NOMO-1 treated with DMSO at 0.1 percent for 48 hours (cell line): ENCODE data around the gene UNC5B.
A peak's percentile ranks its signal among the peaks of the same experiment; 100 is the strongest.

Source experiments
- DNase-seq: peaks from one replicate; lab custom pipeline; 2025; ENCODE audit not compliant: unreplicated experiment; lab: John Stamatoyannopoulos, UW

The UNC5B gene

GRCh38 chr10:71221586-71222202, 9.3 kb downstream of the UNC5B start:
- no peak for DNase-seq

- no peak for DNase-seq
Measured at GRCh38 chr10:71222601-71223346, 10.4 kb downstream of the UNC5B start.

DNA sequence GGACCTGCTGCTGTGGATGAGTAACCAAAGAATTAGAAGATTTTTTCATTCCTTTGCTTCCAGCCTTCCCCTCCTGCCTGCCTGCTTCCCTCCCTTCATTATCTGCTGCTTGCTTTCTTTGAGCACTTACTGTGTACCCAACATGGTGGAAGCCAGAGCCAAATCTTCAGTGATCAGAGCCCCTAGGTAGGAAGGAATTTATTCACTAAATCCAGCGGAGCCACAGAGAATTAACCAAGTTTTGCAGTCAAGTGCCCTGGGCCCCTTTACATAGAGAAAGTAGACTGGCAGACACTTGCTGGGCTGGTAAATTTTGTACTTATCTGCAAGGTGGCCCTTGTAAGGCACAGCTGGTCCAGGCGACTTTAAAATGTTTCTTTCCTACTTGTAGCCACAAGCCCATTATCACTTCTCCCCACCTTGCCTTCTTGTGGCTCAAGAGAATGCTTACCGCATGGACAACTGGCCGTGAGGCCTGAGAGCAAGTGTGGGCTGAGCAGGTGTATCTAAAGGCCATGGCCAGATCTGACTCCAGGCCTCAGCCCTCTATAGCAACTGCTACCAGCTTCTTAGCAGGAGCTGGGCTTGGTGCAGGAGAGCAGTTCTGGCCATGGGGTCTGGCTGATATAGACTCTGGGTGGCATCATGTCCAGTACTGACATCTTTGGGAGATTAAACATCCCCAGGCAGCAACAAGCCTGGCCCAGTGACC, 11.1 kb downstream of the UNC5B start:
- no peak for DNase-seq

- no peak for DNase-seq
Measured at GRCh38 chr10:71225291-71226058, 13.1 kb downstream of the UNC5B start.

DNA sequence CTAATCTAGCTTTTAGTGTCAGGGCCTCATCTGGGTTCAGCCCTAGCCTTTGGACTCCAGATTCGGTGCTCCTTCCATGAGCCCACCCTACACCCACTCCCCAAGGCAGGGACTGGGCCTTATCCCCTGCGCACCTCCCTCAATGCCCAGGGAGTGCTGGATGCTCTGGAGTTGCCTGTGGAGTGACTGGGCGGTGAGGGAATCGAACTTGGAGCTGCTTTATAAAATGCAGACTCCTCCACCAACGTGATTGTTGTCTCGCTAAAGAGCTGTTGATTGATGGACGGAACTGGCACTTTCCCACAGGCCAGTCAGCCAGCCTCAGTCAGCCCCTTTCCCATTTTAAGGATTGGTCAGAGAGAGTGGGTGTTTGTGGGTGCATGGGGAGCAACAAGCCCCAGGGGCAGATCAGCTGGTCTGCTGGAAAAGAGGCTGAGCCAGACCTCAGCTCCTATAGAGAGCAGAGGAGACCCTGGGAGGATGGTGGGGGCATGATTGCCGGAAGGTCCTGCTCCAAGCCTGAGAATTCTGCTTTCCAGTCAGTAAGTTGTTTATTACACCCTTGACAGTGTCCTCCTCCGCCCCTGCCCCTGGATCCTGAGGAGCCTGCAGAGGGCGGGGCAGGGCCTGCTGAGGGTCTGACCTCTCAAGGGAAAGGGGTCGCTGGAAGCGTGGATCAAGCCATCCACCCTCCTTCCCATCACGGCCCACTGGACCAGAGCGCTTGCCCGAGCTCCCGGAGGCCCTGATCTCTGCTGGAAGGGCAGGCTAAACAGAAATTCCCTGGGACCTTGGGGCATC, 16.7 kb downstream of the UNC5B start:
- DNase-seq = no peak

DNA sequence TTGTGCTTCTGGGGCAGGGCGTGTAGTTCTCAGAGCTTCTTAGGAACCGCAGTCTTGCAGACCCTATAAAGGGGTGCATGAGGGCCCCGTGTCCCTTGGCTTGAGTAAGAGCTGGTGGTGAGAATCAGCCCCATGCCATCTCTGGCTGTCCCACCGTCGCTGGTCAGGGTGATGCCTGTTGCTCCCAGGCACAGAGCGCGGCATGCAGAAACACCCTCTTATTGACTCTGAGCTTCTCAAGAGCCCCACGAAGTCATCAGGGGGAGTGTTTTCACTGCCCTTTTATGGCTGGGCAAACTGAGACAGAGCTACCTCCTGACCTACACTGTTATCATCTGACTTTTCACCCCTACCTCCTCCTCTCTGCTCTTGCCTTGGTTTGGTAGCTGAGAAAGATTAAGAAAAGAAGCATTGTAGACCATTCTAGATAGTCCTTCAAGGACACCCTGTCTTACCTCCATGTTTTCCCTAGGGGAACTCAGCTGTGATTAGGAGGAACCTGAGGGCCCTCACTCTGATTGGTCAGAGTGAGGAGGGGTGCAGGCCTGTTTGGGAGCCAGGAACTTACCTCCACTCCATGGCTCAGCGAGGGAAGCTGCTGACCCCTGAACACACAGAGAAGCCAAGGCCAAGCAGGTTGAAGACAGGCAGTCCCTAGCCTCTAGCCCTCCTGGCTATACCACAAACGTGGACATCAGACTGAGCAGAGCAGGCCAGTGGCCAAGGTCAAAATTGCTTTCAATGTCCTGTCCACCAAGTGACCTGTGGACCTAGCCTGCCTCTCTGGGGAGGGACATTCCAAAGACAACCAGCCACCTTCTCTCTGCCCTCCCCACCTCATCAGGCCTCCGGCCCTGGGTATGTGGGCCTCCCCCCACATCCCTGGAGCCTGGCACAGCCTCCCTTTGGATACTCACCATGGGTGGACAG, 17.6 kb downstream of the UNC5B start:
- DNase-seq = no peak

DNA sequence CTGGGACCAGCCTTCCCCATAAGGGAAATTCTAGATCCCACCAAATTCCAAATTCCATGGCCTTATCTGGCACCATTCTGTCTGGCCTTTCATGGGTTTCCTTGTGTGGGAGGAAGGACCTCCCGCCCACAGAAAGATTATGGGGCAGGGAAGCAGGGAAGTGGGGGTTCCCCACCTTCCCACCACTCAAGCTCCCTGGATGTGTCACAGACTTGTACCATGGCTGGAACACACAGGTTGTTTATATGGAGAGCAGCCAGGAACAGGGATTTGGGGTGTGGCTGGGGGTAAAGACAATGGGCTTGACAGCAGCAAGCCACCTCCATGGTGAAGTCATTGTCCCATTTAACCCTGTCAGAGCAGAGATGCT, 18.3 kb downstream of the UNC5B start:
- DNase-seq = no peak

- DNase-seq = no peak
Measured at GRCh38 chr10:71231206-71231605, 18.8 kb downstream of the UNC5B start.

GRCh38 chr10:71232089-71232998, 20.0 kb downstream of the UNC5B start:
- no peak for DNase-seq

DNA sequence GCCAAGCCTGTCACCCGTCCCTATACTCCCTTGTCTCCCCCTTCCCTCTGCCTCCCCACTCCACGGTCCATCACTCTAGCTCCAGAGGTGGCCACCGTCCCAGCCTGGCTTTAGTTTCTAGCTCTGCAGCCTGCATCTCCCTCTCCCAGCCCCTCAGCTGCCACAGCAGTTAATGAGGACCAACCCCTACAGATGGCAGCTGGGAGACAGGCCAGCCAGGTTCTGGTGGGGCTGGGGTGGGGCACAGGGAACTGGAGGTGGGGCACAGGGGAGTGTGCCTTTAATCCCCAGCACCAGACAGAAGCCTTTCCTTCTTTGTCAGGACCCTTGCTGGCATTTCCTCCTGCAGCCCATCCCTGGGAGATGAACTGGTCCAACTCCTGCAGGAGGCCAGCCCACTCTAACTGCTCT, 21.1 kb downstream of the UNC5B start:
- no peak for DNase-seq

GRCh38 chr10:71234004-71234894, 21.9 kb downstream of the UNC5B start:
- peak; percentile 54 for DNase-seq

DNA sequence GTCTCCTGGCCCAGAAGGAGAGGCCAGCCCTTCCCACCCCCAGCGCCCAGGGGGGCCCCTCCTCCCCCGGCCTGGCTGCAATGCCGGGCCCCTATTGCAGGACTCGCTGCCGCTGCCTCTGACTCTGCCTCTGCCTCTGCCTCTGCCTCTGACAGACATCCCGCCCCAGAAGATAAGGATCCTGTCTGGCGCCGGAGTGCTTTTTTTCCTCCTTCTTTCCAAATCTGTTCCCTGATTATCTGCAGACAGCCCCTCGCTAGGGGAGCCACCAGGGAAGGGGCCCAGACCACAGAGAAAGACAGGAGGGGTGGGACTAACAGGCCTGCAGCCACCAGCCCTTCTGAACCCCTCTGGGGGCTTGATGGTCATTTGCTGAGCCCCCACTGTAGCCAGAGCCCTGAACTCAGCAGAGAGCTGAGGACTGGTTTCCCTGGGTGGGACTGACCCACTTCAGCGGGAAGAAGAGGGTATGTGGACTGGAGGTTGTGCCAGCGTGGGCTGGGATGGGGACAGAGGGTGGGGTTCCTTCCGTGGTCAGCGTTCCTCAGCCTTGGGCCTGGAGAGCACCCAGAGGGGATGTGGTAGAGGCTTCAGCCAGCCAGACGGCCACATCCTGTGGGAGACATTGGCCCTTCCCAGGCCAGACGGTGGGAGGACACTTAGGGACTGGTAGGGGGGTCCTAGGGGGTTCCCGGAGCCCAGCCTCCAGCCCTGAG, 22.8 kb downstream of the UNC5B start:
- DNase-seq = no peak

DNA sequence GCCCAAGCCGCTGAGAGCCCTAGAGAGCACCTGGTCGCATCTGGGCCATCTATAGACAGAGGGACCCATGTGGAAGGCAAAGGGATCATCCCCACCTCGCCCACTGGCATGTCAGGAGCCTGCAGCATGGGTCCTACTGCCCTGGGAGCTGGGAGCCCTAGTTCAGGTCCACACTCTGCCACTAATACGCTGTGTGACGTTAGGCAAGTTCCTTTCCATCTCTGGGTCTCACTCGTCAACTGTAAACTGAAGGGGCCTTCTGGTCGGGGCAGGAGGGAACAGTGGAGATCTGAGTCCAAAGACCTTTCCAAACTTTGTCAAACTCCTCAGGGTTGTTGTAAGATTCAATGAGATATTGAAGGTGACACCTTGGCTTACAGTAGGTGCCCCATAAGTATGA, 23.4 kb downstream of the UNC5B start:
- DNase-seq = no peak

DNA sequence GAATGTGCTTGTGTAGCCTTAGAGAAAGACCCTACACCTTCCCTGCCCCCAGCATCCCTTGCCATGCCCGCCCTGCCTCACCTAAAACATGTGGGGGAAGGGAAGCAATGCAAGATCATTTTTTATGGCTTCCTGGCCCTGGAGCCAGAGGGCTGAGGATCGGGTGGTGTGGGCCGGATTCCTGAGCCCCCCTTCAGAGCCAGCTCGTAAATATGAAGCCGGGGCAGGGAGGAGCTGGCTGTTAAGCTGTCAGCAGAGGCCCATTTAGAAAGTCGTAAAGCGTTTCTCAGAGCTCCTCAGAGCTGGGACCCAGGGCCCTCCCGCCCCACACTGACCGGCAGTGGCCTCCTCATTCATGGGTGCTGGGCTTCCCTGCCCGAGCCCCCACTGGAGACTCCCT, 23.9 kb downstream of the UNC5B start:
- no peak for DNase-seq

GRCh38 chr10:71236822-71237682, 24.7 kb downstream of the UNC5B start:
- DNase-seq = no peak
